Coronary artery (tissue), 2 donors: ENCODE data around the gene ZNF714.

Experiments used
- DNase-seq: peaks from one replicate; pipeline ENCODE4 v3.0.0-alpha.2; 2017; ENCODE audit warnings: low spot score
- H3K27ac ChIP-seq, 2 donors: fragments of 200-600 bp; sonication (generic); one replicate each; pipeline ENCODE4 v1.5.1; 2016 to 2019
- H3K4me3 ChIP-seq: fragments of 200-600 bp; sonication (generic); 2 replicates; pipeline ENCODE4 v1.5.1; 2016; ENCODE audit warnings: mild to moderate bottlenecking, moderate library complexity
- TF ChIP-seq, protein P1 (sequence below): fragments of 200-600 bp; sonication (generic); IDR thresholded peaks from one replicate; pipeline ENCODE4 v1.5.1; 2019; ENCODE audit warnings: antibody characterized with exemption

Gene ZNF714

DNA sequence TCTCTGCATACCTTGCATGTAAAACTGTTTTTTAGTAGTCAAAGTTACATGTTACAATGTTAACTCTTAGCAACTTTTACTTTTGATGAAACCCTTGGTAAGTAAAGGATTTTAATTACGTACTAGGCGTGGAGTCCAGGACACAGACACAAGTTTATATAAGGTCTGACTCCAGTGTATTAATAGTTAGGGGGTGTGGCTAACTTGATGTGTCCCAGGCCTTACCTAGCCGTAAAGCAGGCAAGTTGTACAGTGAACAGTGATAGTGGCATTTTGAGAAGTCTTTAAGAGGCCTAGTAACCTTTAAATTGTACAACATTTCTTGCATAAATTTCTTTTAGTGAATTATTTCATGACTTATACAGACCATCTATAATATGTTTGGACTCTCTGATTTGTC is 5.9 kb downstream of the ZNF714 start:
- Histone ChIP-seq H3K4me3 (no peak overlapping the region), H3K27ac (no peak overlapping the region)
- DNase-seq, result no peak
- TF ChIP-seq, protein P1, sequence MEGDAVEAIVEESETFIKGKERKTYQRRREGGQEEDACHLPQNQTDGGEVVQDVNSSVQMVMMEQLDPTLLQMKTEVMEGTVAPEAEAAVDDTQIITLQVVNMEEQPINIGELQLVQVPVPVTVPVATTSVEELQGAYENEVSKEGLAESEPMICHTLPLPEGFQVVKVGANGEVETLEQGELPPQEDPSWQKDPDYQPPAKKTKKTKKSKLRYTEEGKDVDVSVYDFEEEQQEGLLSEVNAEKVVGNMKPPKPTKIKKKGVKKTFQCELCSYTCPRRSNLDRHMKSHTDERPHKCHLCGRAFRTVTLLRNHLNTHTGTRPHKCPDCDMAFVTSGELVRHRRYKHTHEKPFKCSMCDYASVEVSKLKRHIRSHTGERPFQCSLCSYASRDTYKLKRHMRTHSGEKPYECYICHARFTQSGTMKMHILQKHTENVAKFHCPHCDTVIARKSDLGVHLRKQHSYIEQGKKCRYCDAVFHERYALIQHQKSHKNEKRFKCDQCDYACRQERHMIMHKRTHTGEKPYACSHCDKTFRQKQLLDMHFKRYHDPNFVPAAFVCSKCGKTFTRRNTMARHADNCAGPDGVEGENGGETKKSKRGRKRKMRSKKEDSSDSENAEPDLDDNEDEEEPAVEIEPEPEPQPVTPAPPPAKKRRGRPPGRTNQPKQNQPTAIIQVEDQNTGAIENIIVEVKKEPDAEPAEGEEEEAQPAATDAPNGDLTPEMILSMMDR, result no peak

DNA sequence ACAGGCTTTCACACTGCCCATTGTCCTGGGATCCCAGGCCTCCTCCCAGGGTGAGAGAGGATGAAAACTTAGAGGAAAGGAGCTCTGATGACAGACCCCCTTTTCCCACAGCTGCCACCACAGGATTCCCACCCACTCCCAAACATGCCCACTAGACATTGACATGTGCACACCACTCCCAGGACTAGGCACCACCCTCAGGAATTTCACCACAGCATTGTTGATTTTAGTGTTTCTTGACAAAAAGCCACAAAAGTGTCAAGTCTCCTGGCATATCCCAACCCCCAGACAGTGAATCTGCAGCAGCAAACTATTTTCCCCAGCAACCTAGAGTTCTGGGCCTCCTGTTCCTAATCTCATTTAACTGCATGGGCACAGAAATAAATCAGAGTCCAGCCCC is 10.1 kb downstream of the ZNF714 start:
- Histone ChIP-seq H3K27ac (no peak overlapping the region), H3K4me3 (no peak overlapping the region)
- no peak for DNase-seq
- TF ChIP-seq, protein P1, result no peak

DNA sequence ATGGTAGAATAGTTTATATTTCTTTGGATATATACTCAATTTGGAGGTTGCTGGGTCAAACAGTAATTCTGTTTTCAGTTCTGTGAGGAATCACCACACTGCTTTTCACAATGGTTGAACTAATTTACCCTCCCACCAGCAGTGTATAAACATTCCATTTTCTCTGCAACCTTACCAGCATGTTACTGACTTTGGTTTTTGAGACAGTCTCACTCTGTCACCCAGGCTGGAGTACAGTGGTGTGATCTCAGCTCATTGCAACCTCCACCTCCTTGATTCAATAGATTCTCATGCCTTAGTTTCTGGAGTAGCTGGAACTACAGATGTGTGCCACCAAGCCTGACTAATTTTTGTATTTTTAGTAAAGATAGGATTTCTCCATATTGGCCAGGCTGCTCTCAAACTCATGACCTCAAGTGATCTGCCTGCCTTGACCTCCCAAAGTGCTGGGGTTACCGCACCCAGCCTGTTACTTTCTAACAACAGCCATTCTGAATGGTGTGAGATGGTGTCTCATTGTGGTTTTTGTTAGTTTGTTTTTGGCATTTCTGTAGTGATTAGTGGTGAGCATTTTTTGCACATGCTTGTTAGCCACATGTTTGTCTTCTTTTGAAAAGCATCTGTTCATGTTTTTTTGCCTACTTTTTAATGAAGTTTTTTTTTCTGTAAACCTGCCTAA is 12.5 kb downstream of the ZNF714 start:
- no peak for DNase-seq
- H3K27ac ChIP-seq, result no peak overlapping the region
- no peak overlapping the region for H3K4me3 ChIP-seq
- TF ChIP-seq, protein P1, result no peak

DNA sequence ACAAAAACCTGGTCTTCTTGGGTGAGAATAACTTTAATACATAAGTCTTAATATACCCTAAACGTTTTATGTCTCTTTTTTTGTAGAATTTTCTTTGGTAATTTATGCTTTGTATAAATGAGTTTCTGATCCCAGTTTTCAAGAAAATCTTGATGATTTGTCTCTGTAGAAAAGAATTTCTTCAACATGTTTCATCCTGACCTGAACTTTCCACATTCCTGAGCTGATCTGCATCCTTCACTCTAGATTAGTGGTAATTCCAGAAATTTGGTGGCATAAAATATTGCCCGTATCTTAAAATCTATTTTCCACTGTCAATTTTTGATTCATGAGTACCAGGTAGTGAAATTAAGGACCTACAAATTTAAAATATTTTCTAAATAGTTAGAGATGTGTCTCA is 16.3 kb downstream of the ZNF714 start:
- Histone ChIP-seq H3K4me3 (no peak overlapping the region), H3K27ac (no peak overlapping the region)
- TF ChIP-seq, protein P1, result no peak
- no peak for DNase-seq

DNA sequence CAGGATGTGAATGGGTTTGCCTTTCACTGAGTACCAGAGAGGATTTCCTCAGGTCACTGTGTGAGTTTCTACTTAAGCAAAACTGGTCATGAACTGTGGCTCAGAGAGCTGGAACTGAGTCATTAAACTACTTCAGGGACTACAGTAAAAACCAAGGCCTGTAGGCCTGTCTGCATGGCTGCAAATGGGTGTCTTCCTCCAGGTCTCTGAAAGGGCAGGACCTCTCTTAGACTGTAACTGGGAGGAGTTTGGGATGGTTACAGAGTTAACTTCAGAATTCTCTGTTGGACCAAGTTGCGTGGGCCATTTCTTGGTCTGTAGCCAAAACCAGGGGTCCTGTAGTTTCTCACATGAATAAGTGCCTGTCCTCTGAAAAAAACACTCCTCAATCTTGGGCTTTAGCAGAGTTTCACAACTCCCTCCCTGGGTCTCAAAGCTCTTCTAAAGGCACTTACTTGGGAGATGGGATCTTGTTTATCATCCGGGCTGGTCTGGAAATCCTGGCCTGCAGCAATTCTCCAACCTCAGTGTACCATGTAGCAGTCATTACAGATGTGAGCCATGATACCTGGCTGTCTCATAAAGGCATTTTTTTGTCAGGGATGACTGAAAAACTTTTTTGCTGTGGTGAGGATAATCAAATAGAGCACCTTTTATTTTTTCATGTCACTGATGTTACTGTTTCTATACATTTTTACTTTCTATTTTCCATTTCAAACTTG is 19.7 kb downstream of the ZNF714 start:
- TF ChIP-seq, protein P1, result no peak
- H3K4me3 ChIP-seq, result no peak overlapping the region
- H3K27ac ChIP-seq, result no peak overlapping the region
- no peak for DNase-seq

DNA sequence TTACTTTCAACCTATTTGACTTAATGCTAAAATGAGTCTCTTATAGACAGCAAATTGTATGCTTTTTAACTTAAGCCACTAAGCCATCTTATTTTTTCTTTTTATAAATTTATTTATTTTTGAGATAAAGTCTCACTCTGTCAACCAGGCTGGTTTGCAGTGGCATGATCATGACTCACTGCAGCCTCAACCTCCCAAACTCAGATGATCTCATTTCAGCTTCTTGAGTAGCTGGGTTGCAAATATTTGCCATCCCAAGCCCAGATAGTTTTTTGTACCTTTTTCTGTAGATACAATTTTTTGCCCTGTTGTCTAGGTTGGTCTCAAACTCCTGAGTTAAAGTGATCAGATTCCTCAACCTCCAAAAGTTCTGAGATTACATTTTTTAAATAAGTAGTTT is 27.1 kb downstream of the ZNF714 start:
- no peak overlapping the region for H3K4me3 ChIP-seq
- DNase-seq, result no peak
- no peak overlapping the region for H3K27ac ChIP-seq
- TF ChIP-seq, protein P1, result no peak

DNA sequence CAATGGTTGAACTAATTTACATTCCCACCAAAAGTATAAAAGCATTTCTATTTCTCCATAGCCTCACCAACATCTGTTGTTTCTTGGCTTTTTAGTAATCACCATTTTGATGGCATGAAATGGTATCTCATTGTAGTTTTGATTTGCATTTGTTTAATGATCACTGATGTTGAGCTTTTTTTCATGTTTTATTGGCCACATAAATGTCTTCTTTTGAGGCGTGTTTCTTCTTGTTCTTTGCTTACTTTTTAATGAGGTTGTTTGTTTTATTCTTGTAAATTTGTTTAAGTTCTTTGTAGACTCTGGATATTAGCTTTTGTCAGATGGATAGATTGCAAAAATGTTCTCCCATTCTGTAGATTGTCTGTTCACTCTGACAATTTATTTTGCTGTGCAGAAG is 28.2 kb downstream of the ZNF714 start:
- no peak overlapping the region for H3K4me3 ChIP-seq
- TF ChIP-seq, protein P1, result no peak
- DNase-seq, result no peak
- no peak overlapping the region for H3K27ac ChIP-seq
